Stomach (tissue), 9 donors: ENCODE results near the gene PRDM16. TPM values are rescaled to one million over a fixed set of nuclear protein-coding genes. Genes with fewer than 3 reads are reported as not detected.

Experiments used
- DNase-seq, 2 donors: peaks; one replicate each; pipeline versions ENCODE4 v3.0.0 to v3.0.0-alpha.2; 2013 to 2019
- H3K27ac ChIP-seq, 5 donors: fragments of 200-600 bp in 4 of 5; sonication (generic) in 4 of 5; one replicate each; pipeline ENCODE4 v1.5.1; 2013 to 2019; ENCODE audit warnings: mild to moderate bottlenecking in 1 of 5, moderate library complexity in 1 of 5
- H3K27me3 ChIP-seq, 3 donors: fragments of 200-600 bp; sonication (generic); one replicate each; pipeline ENCODE4 v1.5.1; 2017 to 2019; ENCODE audit warnings: mixed run types in 1 of 3
- H3K36me3 ChIP-seq, 4 donors: fragments of 200-600 bp; sonication (generic); 1 replicate in 3 of 4; 2 replicates in 1 of 4; pipeline ENCODE4 v1.5.1; 2016 to 2019
- H3K4me1 ChIP-seq, 4 donors: fragments of 200-600 bp; sonication (generic); one replicate each; pipeline ENCODE4 v1.5.1; 2016 to 2019
- H3K4me3 ChIP-seq, 4 donors: fragments of 200-600 bp; sonication (generic) in 3 of 4; one replicate each; pipeline ENCODE4 v1.5.1; 2016 to 2019; ENCODE audit warnings: mild to moderate bottlenecking in 1 of 4
- H3K9me3 ChIP-seq, 4 donors: fragments of 200-600 bp; sonication (generic); one replicate each; pipeline ENCODE4 v1.5.1; 2016 to 2019
- EP300 ChIP-seq: sonication (generic); formaldehyde crosslinking; IDR thresholded peaks from one replicate; pipeline ENCODE4 v1.6.1; 2017; ENCODE audit warnings: antibody characterized with exemption
- POLR2A ChIP-seq, 4 donors: fragments of 450-650 bp; IDR thresholded peaks; one replicate each; pipeline ENCODE4 v1.6.1; 2016; ENCODE audit warnings: antibody characterized with exemption in 4 of 4, control low read depth in 2 of 4, mild to moderate bottlenecking in 1 of 4, moderate library complexity in 1 of 4
- POLR2AphosphoS5 ChIP-seq, 3 donors: sonication (generic); formaldehyde crosslinking; IDR thresholded peaks; one replicate each; pipeline ENCODE4 v1.6.1; 2016; ENCODE audit warnings: antibody characterized with exemption in 3 of 3
- WGBS, 5 donors: extraction: QIAGEN DNeasy Blood & Tissue Kit in 3 of 5; methylation state at CpG; one replicate each; pipeline versions ENCODE4 v1.1.5 to v1.1.7; 2013 to 2018; 5-methylcytosine and 5-hydroxymethylcytosine counted together
- intact Hi-C: fragments of 100-400 bp; cut with DNase I; formaldehyde crosslinking; loops from one replicate; pipeline ENCODE4 v1.15.1; 2023; ENCODE audit warnings: low total_unique reads
- polyA plus RNA-seq, 3 donors: library from polyadenylated mRNA; stranded (reverse); fragments of 200-250 nt; gene quantifications; one replicate each; pipeline ENCODE4 v1.2.3, GENCODE V29; 2013
- total RNA-seq, 5 donors: library from RNA; depleted of rRNA; stranded (reverse); fragments of >200 nt; gene quantifications; one replicate each; pipeline versions ENCODE4 v1.1.0 to v1.2.3, GENCODE V29; 2014 to 2016
- TF ChIP-seq, protein P1 (sequence below), 7 experiments: fragments of 450-650 bp in 4 of 7; fragments of 200-600 bp in 3 of 7; sonication (generic) in 3 of 7; IDR thresholded peaks; one replicate each; pipeline ENCODE4 v1.5.1; 2016 to 2019; ENCODE audit warnings: antibody characterized with exemption in 7 of 7, control low read depth in 2 of 7, mild to moderate bottlenecking in 1 of 7
- donor health status: healthy with polysubstance abuse.
- donor health status: Bipolar disorder and iron deficiency.
- donor health status: healthy.

Gene PRDM16
- total and polyA plus RNA-seq, 8 donors = 0.29 to 222 (median 15.8) TPM

DNA sequence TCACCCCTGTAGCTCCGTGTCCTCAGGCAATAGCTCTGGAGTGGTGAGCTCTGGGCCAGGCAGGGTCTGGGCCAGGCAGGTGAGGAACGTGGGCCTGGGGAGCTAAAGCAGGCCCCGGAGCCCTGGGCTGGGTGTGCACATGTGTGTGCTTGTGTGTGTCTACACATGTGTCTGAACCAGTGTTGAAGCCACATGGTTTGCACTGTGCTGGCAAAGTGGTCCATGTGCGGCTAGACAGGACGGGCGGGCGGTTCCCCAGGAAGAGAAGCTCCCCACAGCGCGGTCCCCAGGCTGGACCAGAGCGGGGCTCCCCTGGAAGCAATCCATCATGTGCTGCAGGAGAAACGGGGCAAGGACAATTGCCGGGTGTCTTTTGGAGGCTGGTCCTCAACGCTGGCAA lies 84.2 kb downstream of the PRDM16 start:
- Histone ChIP-seq H3K27me3 (peaks cover 0 to 38% (median 0%) of the 10 kb centered on the region in 3 donors), H3K9me3 (no peaks in the 10 kb centered on the region), H3K4me1 (peaks cover 5 to 20% (median 9%) of the 10 kb centered on the region in 4 donors), H3K36me3 (no peaks in the 10 kb centered on the region), H3K4me3 (no peak overlapping the region), H3K27ac (peak overlapping the region in 2 of 5 donors; percentile 14 to 17)
- no peak for DNase-seq
- WGBS, 5 donors = 86 to 89% (median 89%) methylated on average over 3 to 13 of the region's 13 CpGs
- intact Hi-C loops = no loop called here
- TF ChIP-seq POLR2AphosphoS5 (IDR thresholded peaks at IDR 0.05) = no peak
- TF ChIP-seq POLR2A (IDR thresholded peaks at IDR 0.05) = no peak
- TF ChIP-seq, protein P1, sequence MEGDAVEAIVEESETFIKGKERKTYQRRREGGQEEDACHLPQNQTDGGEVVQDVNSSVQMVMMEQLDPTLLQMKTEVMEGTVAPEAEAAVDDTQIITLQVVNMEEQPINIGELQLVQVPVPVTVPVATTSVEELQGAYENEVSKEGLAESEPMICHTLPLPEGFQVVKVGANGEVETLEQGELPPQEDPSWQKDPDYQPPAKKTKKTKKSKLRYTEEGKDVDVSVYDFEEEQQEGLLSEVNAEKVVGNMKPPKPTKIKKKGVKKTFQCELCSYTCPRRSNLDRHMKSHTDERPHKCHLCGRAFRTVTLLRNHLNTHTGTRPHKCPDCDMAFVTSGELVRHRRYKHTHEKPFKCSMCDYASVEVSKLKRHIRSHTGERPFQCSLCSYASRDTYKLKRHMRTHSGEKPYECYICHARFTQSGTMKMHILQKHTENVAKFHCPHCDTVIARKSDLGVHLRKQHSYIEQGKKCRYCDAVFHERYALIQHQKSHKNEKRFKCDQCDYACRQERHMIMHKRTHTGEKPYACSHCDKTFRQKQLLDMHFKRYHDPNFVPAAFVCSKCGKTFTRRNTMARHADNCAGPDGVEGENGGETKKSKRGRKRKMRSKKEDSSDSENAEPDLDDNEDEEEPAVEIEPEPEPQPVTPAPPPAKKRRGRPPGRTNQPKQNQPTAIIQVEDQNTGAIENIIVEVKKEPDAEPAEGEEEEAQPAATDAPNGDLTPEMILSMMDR (IDR thresholded peaks at IDR 0.05) = no peak
- TF ChIP-seq EP300 = no peak

DNA sequence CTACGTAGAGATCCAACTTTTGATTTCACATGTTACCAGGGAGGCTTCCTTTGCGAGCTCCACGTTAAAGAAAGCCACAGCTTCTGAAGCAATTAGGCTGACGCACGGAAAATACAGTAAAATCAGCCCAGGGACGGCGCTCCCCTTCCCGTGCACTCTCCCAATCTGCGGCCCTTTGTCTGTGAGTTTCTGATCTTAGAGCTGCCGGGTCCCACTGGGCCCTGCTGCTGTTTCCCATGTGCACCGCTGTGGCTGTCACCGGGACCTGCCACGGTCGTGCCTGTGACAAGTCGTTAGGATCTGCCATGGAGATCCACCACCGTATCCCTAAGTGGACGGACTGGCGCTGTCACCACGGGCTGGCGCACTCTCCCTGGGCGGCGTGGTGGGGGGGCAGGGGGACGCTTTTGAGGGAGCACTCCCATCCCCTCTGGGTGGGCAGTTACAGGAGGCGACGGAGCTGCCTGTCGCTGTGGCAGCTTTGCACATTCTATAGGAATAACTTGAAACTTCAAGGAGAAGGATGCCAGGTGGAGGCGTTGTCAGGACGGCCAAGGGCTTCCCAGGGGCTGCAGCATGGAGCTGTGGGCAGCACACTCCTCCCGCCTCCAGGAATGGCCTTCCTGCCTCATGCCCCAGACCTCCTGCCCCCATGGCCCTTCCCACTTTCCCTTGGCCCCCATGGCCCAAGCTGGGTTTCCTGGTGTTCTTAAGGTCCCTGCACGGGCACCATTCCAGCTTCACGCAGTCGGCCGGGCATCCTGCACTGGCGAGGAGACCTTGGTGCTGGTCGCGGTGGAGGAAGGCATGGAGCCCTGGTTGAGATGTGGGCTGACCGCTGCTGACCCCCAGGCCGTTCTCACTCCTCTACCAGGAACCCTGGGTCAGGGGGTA lies 85.1 kb downstream of the PRDM16 start:
- Histone ChIP-seq H3K4me3 (no peak overlapping the region), H3K9me3 (no peaks in the 10 kb centered on the region), H3K36me3 (no peaks in the 10 kb centered on the region), H3K4me1 (peaks cover 5 to 20% (median 9%) of the 10 kb centered on the region in 4 donors), H3K27ac (peak overlapping the region in 1 of 5 donors; percentile 37), H3K27me3 (peaks cover 0 to 35% (median 0%) of the 10 kb centered on the region in 3 donors)
- intact Hi-C loops = no loop called here
- 77 to 84% (median 83%) methylated on average over 36 to 38 of the region's 38 CpGs for WGBS, 5 donors
- TF ChIP-seq EP300 = no peak
- TF ChIP-seq, protein P1 (IDR thresholded peaks at IDR 0.05) = no peak
- TF ChIP-seq POLR2A (IDR thresholded peaks at IDR 0.05) = no peak
- no peak for TF ChIP-seq POLR2AphosphoS5 (IDR thresholded peaks at IDR 0.05)
- DNase-seq = peak in 1 of 2 donors; percentile 52

DNA sequence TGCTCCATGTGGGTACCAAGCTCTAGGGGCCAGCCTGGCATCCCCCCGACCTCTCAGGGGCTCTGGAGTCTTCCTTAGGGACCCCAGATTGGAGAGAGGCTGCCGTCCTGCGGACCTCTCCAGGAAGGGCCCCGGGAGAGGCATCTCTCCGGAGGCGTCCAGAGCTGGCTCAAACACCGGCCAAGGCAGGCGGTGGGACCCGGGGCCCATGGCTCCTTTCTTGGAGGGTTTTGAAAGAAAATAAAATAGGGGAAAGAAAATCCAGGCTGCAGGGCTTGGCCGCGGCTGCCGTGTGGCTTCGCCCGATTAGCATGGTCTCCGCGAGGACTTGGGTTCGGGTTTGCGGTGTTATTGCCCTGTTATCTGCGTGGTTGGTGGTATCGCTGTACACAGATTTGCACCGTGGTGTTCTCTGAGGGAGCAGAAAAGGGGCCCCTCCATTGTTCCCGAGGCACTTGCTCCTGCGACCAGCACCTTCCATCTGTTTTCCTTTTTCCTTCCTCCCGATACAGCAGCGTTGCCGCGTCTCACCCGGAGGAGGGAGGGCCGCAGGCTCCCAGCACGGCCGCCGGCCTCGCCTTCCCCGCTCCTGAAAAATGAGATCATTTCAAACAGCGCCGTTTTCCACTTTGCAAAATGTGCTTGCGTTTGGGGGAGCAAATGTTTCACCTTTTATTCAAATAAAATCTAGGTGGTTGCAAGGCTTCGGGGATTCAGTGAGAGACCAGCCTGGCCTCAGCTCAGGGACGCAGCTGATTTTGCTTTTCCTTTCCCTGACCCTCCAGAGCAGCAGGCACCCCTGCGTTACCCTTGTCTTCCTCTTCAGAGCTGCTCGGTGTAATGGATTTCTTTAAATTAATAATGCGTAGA lies 86.3 kb downstream of the PRDM16 start:
- Histone ChIP-seq H3K4me1 (peaks cover 5 to 23% (median 13%) of the 10 kb centered on the region in 4 donors), H3K4me3 (peak overlapping the region in 1 of 4 donors; percentile 3), H3K27me3 (peaks cover 0 to 35% (median 0%) of the 10 kb centered on the region in 3 donors), H3K36me3 (no peaks in the 10 kb centered on the region), H3K9me3 (no peaks in the 10 kb centered on the region), H3K27ac (peak overlapping the region in 3 of 5 donors; percentile 10 to 37 (median 34))
- 30 to 52% (median 39%) methylated on average over 40 to 42 of the region's 42 CpGs for WGBS, 5 donors
- intact Hi-C loops = no loop called here
- no peak for TF ChIP-seq POLR2AphosphoS5 (IDR thresholded peaks at IDR 0.05)
- TF ChIP-seq, protein P1 (IDR thresholded peaks at IDR 0.05) = no peak
- peak in 1 of 2 donors; percentile 58 for DNase-seq

DNA sequence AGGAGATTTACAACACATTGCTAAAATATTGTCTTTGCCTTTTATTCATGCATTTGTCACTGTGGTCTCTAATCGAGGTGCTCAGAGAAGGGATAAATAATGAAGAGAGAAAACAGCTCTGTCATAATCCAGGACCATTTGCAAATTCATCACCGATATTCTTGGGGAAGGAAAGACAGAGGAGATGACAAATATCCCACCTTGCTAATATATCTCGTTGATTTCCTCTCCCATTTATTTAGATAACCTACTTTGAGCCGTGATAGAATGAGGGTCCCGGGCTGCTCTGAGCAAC lies 86.9 kb downstream of the PRDM16 start:
- peaks cover 0 to 38% (median 0%) of the 10 kb centered on the region in 3 donors for H3K27me3 ChIP-seq
- WGBS, 5 donors = 63 to 65% (median 64%) methylated on average over 5 of the region's 5 CpGs
- H3K27ac ChIP-seq = peak overlapping the region in 1 of 5 donors; percentile 37
- H3K9me3 ChIP-seq = no peaks in the 10 kb centered on the region
- no peak for DNase-seq
- intact Hi-C loops = no loop called here
- H3K36me3 ChIP-seq = no peaks in the 10 kb centered on the region
- peak overlapping the region in 1 of 4 donors; percentile 3 for H3K4me3 ChIP-seq
- TF ChIP-seq, protein P1 (IDR thresholded peaks at IDR 0.05) = no peak
- no peak for TF ChIP-seq POLR2A (IDR thresholded peaks at IDR 0.05)
- no peak for TF ChIP-seq POLR2AphosphoS5 (IDR thresholded peaks at IDR 0.05)
- no peak for TF ChIP-seq EP300
- peaks cover 5 to 29% (median 19%) of the 10 kb centered on the region in 4 donors for H3K4me1 ChIP-seq
